Stimulated activated CD8-positive, alpha-beta memory T cell treated with anti-CD3 and anti-CD28 coated beads, Interleukin-2, amount 100 ng/mL, for 1 hour (primary cell): ENCODE results near the gene PLCH1.

Source experiments
- DNase-seq, 2 donors: peaks; one replicate each; pipeline ENCODE4 v3.0.0-alpha.2; 2020; ENCODE audit warnings: low read depth in 2 of 2

PLCH1 gene

GRCh38 chr3:155608228-155608920, 136.5 kb downstream of the PLCH1 start:
- DNase-seq, result no peak

- no peak for DNase-seq
Measured at GRCh38 chr3:155607761-155608160, 137.1 kb downstream of the PLCH1 start.

DNA sequence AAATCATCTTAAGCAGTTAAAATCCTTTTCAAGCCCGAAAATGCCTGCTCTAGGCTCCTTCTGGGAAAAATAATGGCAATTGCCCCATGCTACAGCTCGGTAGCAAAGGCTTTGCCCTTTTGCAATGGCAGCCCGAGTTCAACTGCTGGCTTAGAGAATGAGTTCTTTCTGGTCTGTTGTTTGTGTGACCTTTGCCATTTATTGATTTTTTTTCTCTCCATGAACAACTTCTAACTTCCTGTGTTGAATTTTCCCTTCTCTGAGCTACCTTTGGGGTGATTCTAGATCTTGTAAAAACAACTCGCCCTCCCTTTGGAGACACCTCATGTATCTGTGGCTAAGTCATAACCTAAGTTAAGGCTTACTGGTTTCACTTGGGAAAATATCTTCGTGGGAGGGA, 139.3 kb downstream of the PLCH1 start:
- DNase-seq, result no peak

GRCh38 chr3:155604967-155605366, 139.9 kb downstream of the PLCH1 start:
- DNase-seq, result no peak

- DNase-seq, result no peak
Measured at GRCh38 chr3:155604126-155604525, 140.7 kb downstream of the PLCH1 start.

GRCh38 chr3:155603302-155603701, 141.6 kb downstream of the PLCH1 start:
- no peak for DNase-seq

DNA sequence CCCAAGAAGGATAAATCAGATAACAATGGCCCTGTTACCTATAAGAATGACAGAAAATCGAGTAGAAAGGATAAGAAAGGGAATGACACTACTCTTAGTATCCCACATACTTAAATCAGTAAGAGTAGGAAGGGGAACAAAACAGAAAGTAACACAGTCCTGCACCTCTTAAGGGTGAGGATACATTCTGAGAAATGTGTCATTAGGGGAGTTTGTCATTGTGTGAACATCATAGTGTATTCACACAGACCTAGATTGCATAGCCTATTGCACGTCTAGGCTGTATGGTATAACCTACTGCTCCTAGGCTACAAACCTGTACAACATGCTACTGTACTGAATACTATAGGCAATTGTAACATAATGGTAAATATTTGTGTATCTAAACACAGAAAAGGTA, 142.6 kb downstream of the PLCH1 start:
- no peak for DNase-seq

- DNase-seq, result no peak
Measured at GRCh38 chr3:155598671-155599070, 146.2 kb downstream of the PLCH1 start.

DNA sequence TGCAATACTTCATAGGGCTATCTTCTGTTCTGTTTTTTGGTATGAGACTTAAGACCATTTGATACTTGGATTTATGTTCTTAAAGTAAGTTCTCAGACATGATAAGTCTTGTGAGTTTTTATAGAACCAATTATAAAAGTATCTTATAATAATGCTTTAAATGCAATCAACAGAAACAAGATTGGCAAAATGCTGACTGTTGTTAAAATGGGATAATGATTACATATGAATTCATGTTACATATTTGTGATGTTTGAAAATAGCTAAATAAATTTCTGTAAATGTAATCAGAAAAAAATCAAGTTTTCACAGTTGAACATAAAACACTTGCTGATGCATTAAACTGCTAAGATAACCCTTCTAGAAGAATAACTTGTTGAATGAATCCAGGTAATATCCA, 148.3 kb downstream of the PLCH1 start:
- DNase-seq, result no peak

- DNase-seq, result no peak
Measured at GRCh38 chr3:155595371-155595770, 149.5 kb downstream of the PLCH1 start.

GRCh38 chr3:155594526-155595187, 150.2 kb downstream of the PLCH1 start:
- DNase-seq, result no peak

DNA sequence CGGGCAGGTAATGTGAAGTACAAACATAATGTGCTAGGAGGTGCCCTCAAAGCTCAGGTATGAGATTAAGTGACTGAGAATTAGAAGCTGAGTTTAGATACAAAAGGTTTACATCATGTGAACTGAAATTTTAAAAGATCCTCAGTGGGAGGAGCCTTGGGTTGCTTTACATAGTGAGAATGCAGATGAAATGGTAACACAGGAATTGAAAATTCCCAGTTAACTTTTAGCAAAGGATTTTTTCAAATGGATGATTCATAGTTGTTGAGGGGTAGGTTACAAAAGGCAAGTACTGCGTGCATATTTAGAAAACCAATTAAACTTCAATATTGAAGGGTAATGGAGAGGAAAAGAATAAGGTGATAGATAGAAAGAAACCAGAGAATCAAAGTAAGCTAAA, 157.3 kb downstream of the PLCH1 start:
- DNase-seq, result no peak

DNA sequence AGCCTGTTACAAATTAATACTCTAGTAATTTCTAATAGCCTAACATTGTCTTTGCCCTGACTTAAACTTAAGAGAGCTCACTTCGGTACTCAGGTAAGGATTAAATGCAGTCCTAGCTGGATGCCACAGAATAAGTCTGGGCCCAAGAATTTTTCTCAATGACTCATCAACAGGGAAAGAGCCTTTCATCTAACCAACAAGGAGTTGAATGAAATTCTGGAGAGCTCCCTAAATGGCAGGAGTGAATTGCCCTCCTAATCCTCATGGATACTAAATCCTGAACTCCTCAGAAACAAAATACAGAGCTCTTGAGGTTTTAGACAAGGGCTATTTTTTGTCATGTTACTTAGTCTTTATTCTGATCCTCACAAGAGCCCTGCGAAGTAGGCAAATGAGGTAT, 159.5 kb downstream of the PLCH1 start:
- DNase-seq, result no peak

DNA sequence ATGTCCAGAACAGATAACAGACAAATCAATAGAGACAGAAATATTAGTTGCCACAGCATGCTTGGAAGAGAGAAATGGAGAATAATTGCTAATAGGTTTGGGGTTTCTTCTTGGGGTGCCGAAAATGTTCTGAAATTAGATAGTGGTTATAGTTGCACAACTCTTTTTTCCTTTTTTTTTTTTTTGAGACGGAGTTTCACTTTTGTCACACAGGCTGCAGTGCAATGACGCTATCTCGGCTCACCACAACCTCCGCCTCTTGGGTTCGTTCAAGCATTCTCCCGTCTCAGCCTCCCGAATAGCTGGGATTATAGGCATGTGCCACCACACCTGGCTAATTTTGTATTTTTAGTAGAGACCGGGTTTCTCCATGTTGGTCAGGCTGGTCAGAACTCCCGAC, 163.3 kb downstream of the PLCH1 start:
- DNase-seq, result no peak

DNA sequence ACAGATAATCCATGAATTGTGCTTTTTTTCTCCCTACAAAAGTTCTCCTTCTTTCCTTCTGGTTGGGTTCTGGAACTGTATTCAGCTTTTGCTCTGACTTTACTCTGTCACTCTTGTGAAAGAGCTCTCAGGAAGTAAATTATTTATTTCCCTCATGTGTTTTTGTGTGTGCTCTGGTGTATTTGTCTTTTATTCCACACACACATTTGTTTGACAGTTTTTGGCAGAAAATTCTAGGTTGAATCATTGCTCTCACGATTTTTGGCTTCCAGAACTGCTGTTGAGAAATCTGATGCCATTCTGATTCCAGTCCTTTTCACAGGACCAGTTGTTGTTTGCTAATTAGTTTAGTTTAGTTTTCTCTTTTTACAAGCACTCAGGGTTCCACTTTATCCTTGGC, 172.8 kb downstream of the PLCH1 start:
- no peak for DNase-seq

DNA sequence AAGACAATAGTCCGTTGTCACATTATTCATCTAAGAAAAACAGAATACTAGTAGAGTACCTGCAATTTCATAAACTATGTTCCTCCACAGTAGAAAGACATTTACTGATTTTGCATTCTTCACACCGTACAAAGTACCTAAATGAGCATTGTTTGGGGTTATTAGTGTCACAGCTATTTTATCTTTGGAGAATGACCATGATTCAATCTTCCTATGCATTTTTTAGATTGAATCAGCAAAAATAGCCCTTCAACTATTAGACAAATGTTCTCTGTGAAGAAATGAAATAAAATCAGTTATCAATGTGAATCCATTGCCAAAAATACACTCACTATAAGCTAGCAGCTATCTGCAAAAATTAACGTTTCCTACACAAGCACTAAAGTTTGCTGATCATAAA, 176.6 kb downstream of the PLCH1 start:
- no peak for DNase-seq

DNA sequence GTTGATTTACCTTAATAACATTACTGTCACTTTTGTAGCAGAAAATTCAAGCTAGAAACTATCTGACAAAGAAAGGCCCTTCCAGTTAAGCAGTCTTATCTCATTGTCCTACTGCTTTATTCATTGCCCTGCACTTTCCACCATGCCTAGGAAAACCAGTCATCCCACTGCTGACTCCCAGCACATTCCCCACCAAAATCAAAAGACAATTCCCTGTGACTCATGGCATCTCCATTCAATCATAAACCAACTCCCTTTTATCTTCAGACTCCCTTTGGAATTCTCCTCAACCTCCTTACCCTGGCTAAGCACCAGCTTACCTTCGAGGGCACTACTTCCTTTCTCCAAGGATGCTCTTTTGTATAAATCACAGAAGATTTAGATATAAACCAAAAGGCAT, 184.3 kb downstream of the PLCH1 start:
- DNase-seq, result no peak

GRCh38 chr3:155560135-155560534, 184.7 kb downstream of the PLCH1 start:
- no peak for DNase-seq

DNA sequence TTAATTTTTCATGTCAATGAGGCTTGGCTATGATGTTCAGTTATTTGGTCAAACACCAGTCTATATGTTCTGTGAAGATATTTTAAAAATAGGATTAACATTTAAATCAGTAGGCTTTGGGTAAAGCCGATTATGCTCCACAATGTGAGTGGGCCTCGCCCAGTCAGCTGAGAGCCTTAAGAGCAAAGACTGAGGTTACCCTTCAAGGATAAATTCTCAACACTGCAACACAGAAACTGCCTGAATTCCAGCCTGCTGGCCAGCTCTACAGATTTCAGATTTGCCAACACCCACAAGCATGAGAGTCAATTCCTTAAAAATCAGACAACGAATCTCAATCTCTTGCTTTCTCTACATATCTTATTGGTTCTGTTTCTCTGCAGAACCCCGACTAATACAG, 188.3 kb downstream of the PLCH1 start:
- DNase-seq, result no peak

- no peak for DNase-seq
Measured at GRCh38 chr3:155555479-155556060, 189.3 kb downstream of the PLCH1 start.

DNA sequence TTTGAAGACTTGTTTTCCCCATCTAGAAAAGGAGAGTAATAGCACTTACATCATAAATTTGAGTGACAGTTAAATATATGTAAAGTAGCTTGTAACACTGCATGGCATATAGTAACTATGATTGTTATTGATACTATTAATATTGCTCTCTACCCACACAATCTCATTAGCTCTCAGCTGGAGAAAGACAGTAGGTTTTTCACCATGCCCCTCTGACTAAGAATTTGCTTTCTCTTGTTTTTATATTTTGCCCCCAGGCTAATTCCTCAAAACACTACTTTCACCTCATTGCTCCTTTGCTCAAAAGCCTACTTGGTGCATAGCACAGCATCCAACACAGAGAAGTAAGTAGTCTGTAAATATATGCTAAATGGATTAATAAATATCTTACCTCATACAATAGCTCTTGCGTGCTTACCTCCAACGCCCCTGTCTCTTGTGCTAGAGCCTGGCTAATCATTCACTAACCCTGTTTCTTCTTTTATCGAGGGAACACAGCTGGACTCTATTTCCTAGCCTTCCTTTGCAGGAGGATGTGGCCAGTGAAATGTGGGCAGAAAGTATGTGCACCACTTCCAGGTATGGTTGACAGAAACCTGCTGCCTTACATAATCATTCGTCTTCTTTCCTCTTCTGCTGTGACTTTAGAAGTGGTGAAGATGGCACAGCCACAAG, 190.0 kb downstream of the PLCH1 start:
- DNase-seq, result no peak

DNA sequence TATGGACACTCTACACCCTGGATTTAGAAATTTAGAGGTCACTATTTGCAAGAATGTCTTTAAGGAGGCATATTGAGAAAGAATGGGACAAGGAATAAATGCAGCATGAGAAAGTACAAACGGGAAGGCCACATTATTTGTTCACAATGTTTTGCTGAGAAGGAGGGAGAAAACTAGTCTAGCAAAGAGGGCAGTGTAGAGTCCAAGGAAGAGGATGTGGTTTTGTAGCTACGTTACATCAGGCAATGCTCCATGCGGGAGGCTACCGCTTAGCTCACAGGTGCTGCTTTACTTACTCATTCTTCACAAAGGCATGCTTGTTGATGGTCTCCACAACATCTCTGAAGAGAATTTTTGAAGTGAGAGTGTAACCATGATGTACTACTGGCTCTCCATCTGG, 191.1 kb downstream of the PLCH1 start:
- DNase-seq, result no peak

DNA sequence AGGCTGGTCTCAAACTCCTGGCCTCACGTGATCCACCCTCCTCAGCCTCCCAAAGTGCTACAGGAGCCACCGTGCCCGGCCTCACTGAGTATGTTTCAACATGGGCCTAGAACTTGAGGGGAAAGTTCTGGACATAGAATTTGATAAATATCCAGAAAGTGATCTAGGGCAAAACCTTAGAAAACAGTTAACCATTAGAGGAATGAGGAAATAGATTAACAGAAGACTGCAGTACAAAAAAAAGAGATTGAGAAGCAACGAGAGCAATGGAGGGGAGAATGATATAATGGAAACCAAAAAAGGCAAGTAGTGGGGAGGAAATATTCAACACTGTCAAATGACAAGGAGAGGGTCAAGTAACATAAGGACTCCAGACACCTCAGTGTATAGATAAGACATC, 191.5 kb downstream of the PLCH1 start:
- no peak for DNase-seq
